ENCODE results near the gene RPTOR.

RPTOR gene

GRCh38 chr17:80832888-80833583 lies 288.4 kb downstream of the RPTOR start:
- Histone ChIP-seq H3K36me3 (ENCODE audit: control insufficient read depth, insufficient read depth, low read length) (no peaks in the 10 kb centered on the region), H3K9ac (ENCODE audit: low read depth, low read length) (peak overlapping the region; percentile 24), H3K4me1 (ENCODE audit: control insufficient read depth, insufficient read depth, low read length) (peaks cover 14% of the 10 kb centered on the region), H3K4me3 (ENCODE audit: low read depth, low read length) (peak overlapping the region; percentile 45), H3K9me3 (ENCODE audit: control insufficient read depth, insufficient read depth, low read length) (no peaks in the 10 kb centered on the region), H3K27me3 (ENCODE audit: control insufficient read depth, insufficient read depth, low read length) (no peaks in the 10 kb centered on the region)

- no peak overlapping the region for H3K4me3 ChIP-seq (ENCODE audit: low read depth, low read length)
- peaks cover 8% of the 10 kb centered on the region for H3K4me1 ChIP-seq (ENCODE audit: control insufficient read depth, insufficient read depth, low read length)
- no peak overlapping the region for H3K9ac ChIP-seq (ENCODE audit: low read depth, low read length)
- no peaks in the 10 kb centered on the region for H3K36me3 ChIP-seq (ENCODE audit: control insufficient read depth, insufficient read depth, low read length)
- no peaks in the 10 kb centered on the region for H3K27me3 ChIP-seq (ENCODE audit: control insufficient read depth, insufficient read depth, low read length)
- H3K9me3 ChIP-seq (ENCODE audit: control insufficient read depth, insufficient read depth, low read length) = no peaks in the 10 kb centered on the region
These were observed 289.6 kb downstream of the RPTOR start for GRCh38 chr17:80833952-80834892.

GRCh38 chr17:80834893-80835275 lies 290.2 kb downstream of the RPTOR start:
- peaks cover 8% of the 10 kb centered on the region for H3K4me1 ChIP-seq (ENCODE audit: control insufficient read depth, insufficient read depth, low read length)
- H3K9ac ChIP-seq (ENCODE audit: low read depth, low read length) = no peak overlapping the region
- no peaks in the 10 kb centered on the region for H3K36me3 ChIP-seq (ENCODE audit: control insufficient read depth, insufficient read depth, low read length)
- H3K27me3 ChIP-seq (ENCODE audit: control insufficient read depth, insufficient read depth, low read length) = no peaks in the 10 kb centered on the region
- no peaks in the 10 kb centered on the region for H3K9me3 ChIP-seq (ENCODE audit: control insufficient read depth, insufficient read depth, low read length)
- no peak overlapping the region for H3K4me3 ChIP-seq (ENCODE audit: low read depth, low read length)

GRCh38 chr17:80835816-80836657 lies 291.4 kb downstream of the RPTOR start:
- no peaks in the 10 kb centered on the region for H3K36me3 ChIP-seq (ENCODE audit: control insufficient read depth, insufficient read depth, low read length)

GRCh38 chr17:80836658-80836965 lies 292.0 kb downstream of the RPTOR start:
- Histone ChIP-seq H3K27me3 (ENCODE audit: control insufficient read depth, insufficient read depth, low read length) (no peaks in the 10 kb centered on the region), H3K36me3 (ENCODE audit: control insufficient read depth, insufficient read depth, low read length) (no peaks in the 10 kb centered on the region), H3K9me3 (ENCODE audit: control insufficient read depth, insufficient read depth, low read length) (no peaks in the 10 kb centered on the region), H3K9ac (ENCODE audit: low read depth, low read length) (no peak overlapping the region), H3K4me1 (ENCODE audit: control insufficient read depth, insufficient read depth, low read length) (peaks cover 8% of the 10 kb centered on the region), H3K4me3 (ENCODE audit: low read depth, low read length) (no peak overlapping the region)

More at GRCh38 chr17:80835816-80836657, 291.4 kb downstream of the RPTOR start:
- H3K4me1 ChIP-seq (ENCODE audit: control insufficient read depth, insufficient read depth, low read length) = peaks cover 8% of the 10 kb centered on the region
- H3K27me3 ChIP-seq (ENCODE audit: control insufficient read depth, insufficient read depth, low read length) = no peaks in the 10 kb centered on the region
- no peak overlapping the region for H3K9ac ChIP-seq (ENCODE audit: low read depth, low read length)
- no peaks in the 10 kb centered on the region for H3K9me3 ChIP-seq (ENCODE audit: control insufficient read depth, insufficient read depth, low read length)
- H3K4me3 ChIP-seq (ENCODE audit: low read depth, low read length) = no peak overlapping the region

- H3K27me3 ChIP-seq (ENCODE audit: control insufficient read depth, insufficient read depth, low read length) = no peaks in the 10 kb centered on the region
- H3K9ac ChIP-seq (ENCODE audit: low read depth, low read length) = no peak overlapping the region
- H3K4me3 ChIP-seq (ENCODE audit: low read depth, low read length) = no peak overlapping the region
- no peaks in the 10 kb centered on the region for H3K9me3 ChIP-seq (ENCODE audit: control insufficient read depth, insufficient read depth, low read length)
- H3K4me1 ChIP-seq (ENCODE audit: control insufficient read depth, insufficient read depth, low read length) = peaks cover 8% of the 10 kb centered on the region
- H3K36me3 ChIP-seq (ENCODE audit: control insufficient read depth, insufficient read depth, low read length) = peaks cover 2% of the 10 kb centered on the region
These were observed 292.4 kb downstream of the RPTOR start for GRCh38 chr17:80836971-80837481.

- H3K4me3 ChIP-seq (ENCODE audit: low read depth, low read length) = no peak overlapping the region
- no peak overlapping the region for H3K9ac ChIP-seq (ENCODE audit: low read depth, low read length)
- H3K4me1 ChIP-seq (ENCODE audit: control insufficient read depth, insufficient read depth, low read length) = peaks cover 6% of the 10 kb centered on the region
- H3K27me3 ChIP-seq (ENCODE audit: control insufficient read depth, insufficient read depth, low read length) = no peaks in the 10 kb centered on the region
- peaks cover 2% of the 10 kb centered on the region for H3K36me3 ChIP-seq (ENCODE audit: control insufficient read depth, insufficient read depth, low read length)
- no peaks in the 10 kb centered on the region for H3K9me3 ChIP-seq (ENCODE audit: control insufficient read depth, insufficient read depth, low read length)
These were observed 293.1 kb downstream of the RPTOR start for GRCh38 chr17:80837711-80838110.

- H3K9me3 ChIP-seq (ENCODE audit: control insufficient read depth, insufficient read depth, low read length) = no peaks in the 10 kb centered on the region
- no peak overlapping the region for H3K4me3 ChIP-seq (ENCODE audit: low read depth, low read length)
- peaks cover 2% of the 10 kb centered on the region for H3K36me3 ChIP-seq (ENCODE audit: control insufficient read depth, insufficient read depth, low read length)
- no peaks in the 10 kb centered on the region for H3K27me3 ChIP-seq (ENCODE audit: control insufficient read depth, insufficient read depth, low read length)
- H3K9ac ChIP-seq (ENCODE audit: low read depth, low read length) = no peak overlapping the region
- peaks cover 4% of the 10 kb centered on the region for H3K4me1 ChIP-seq (ENCODE audit: control insufficient read depth, insufficient read depth, low read length)
These were observed 293.8 kb downstream of the RPTOR start for GRCh38 chr17:80838311-80839025.

- H3K4me3 ChIP-seq (ENCODE audit: low read depth, low read length) = no peak overlapping the region
- H3K4me1 ChIP-seq (ENCODE audit: control insufficient read depth, insufficient read depth, low read length) = peaks cover 2% of the 10 kb centered on the region
- H3K9me3 ChIP-seq (ENCODE audit: control insufficient read depth, insufficient read depth, low read length) = no peaks in the 10 kb centered on the region
- H3K36me3 ChIP-seq (ENCODE audit: control insufficient read depth, insufficient read depth, low read length) = peaks cover 2% of the 10 kb centered on the region
- no peak overlapping the region for H3K9ac ChIP-seq (ENCODE audit: low read depth, low read length)
- H3K27me3 ChIP-seq (ENCODE audit: control insufficient read depth, insufficient read depth, low read length) = no peaks in the 10 kb centered on the region
These were observed 294.3 kb downstream of the RPTOR start for GRCh38 chr17:80839026-80839345.

GRCh38 chr17:80839511-80839941 lies 294.9 kb downstream of the RPTOR start:
- H3K9ac ChIP-seq (ENCODE audit: low read depth, low read length) = no peak overlapping the region
- H3K36me3 ChIP-seq (ENCODE audit: control insufficient read depth, insufficient read depth, low read length) = peaks cover 2% of the 10 kb centered on the region
- H3K9me3 ChIP-seq (ENCODE audit: control insufficient read depth, insufficient read depth, low read length) = no peaks in the 10 kb centered on the region
- no peaks in the 10 kb centered on the region for H3K27me3 ChIP-seq (ENCODE audit: control insufficient read depth, insufficient read depth, low read length)
- H3K4me3 ChIP-seq (ENCODE audit: low read depth, low read length) = no peak overlapping the region
- H3K4me1 ChIP-seq (ENCODE audit: control insufficient read depth, insufficient read depth, low read length) = no peaks in the 10 kb centered on the region

GRCh38 chr17:80839970-80840369 lies 295.3 kb downstream of the RPTOR start:
- H3K9me3 ChIP-seq (ENCODE audit: control insufficient read depth, insufficient read depth, low read length) = no peaks in the 10 kb centered on the region
- H3K36me3 ChIP-seq (ENCODE audit: control insufficient read depth, insufficient read depth, low read length) = peaks cover 2% of the 10 kb centered on the region
- H3K4me1 ChIP-seq (ENCODE audit: control insufficient read depth, insufficient read depth, low read length) = no peaks in the 10 kb centered on the region
- H3K9ac ChIP-seq (ENCODE audit: low read depth, low read length) = no peak overlapping the region
- H3K4me3 ChIP-seq (ENCODE audit: low read depth, low read length) = no peak overlapping the region
- no peaks in the 10 kb centered on the region for H3K27me3 ChIP-seq (ENCODE audit: control insufficient read depth, insufficient read depth, low read length)

All from iPS-15b (cell line).